Mesodermal cell (in vitro differentiated cells): ENCODE data around the gene CA11.
A peak's percentile ranks its signal among the peaks of the same experiment; 100 is the strongest.
"Not testable (repeated sequence)": the region's sequence is repeated elsewhere in the genome, so short reads cannot be mapped to it uniquely, and the experiment has no call there.

Source experiments
- H3K27ac ChIP-seq: 2 replicates; pipeline ENCODE4 v1.7.0; 2013; ENCODE audit warnings: mild to moderate bottlenecking, low read depth, low read length, moderate library complexity; ENCODE audit not compliant: severe bottlenecking
- H3K36me3 ChIP-seq: 2 replicates; pipeline ENCODE4 v1.7.1; 2013; ENCODE audit warnings: mild to moderate bottlenecking, low read length, moderate library complexity; ENCODE audit not compliant: control insufficient read depth, insufficient read depth
- H3K4me1 ChIP-seq: one replicate; pipeline ENCODE4 v1.7.1; 2013; ENCODE audit warnings: mild to moderate bottlenecking, low read length; ENCODE audit not compliant: insufficient read depth, control insufficient read depth, poor library complexity, severe bottlenecking
- H3K4me3 ChIP-seq: 2 replicates; pipeline ENCODE4 v1.7.0; 2013; ENCODE audit warnings: low read length, control low read depth, mild to moderate bottlenecking; ENCODE audit not compliant: insufficient read depth, poor library complexity, severe bottlenecking; ENCODE audit errors: extremely low read depth
- H3K9me3 ChIP-seq: 2 replicates; pipeline ENCODE4 v1.7.1; 2013; ENCODE audit warnings: mild to moderate bottlenecking, low read length, moderate library complexity; ENCODE audit not compliant: control insufficient read depth
- WGBS, 2 experiments: methylation state at CpG; one replicate each; pipeline ENCODE4 v1.1.5; 2013; ENCODE audit warnings: missing lambda C conversion rate in 2 of 2; ENCODE audit not compliant: insufficient coverage in 2 of 2; 5-methylcytosine and 5-hydroxymethylcytosine counted together

The CA11 gene

GRCh38 chr19:48669903-48670668, 24.1 kb upstream of the CA11 start:
- no peak overlapping the region for H3K4me3 ChIP-seq
- no peaks in the 10 kb centered on the region for H3K9me3 ChIP-seq
- H3K4me1 ChIP-seq, result peaks cover 3% of the 10 kb centered on the region
- WGBS, 2 experiments, result 95 to 96% methylated on average over 22 to 26 of the region's 26 CpGs
- no peak overlapping the region for H3K27ac ChIP-seq
- no peaks in the 10 kb centered on the region for H3K36me3 ChIP-seq

GRCh38 chr19:48668761-48669160, 22.8 kb upstream of the CA11 start:
- 80 to 93% methylated on average over 1 of the region's 2 CpGs for WGBS, 2 experiments
- Histone ChIP-seq H3K4me3 (no peak overlapping the region), H3K9me3 (no peaks in the 10 kb centered on the region), H3K36me3 (no peaks in the 10 kb centered on the region), H3K4me1 (peaks cover 11% of the 10 kb centered on the region), H3K27ac (no peak overlapping the region)

DNA sequence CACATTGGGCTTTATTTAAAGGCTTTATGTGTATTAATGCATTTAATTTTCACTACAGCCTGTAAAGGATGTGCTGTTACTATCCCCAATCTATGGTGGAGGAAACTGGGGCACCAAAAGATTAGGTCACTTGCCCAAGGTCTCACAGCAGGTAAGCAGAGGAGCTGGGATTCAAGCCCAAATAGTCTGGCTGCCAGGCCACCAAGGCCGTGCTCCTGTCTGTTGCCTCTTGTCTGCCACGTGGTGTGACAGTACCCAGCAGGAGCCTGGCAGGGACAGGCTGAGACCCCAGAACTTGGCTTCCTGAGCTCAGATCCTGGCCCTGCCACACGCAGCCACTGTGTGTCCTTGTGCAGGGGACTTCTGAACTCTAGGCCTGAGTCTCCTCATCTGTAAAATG, 22.3 kb upstream of the CA11 start:
- Histone ChIP-seq H3K4me1 (peaks cover 15% of the 10 kb centered on the region), H3K4me3 (no peak overlapping the region), H3K27ac (no peak overlapping the region), H3K36me3 (no peaks in the 10 kb centered on the region), H3K9me3 (no peaks in the 10 kb centered on the region)
- WGBS, 2 experiments, result 83 to 95% methylated on average over 3 of the region's 3 CpGs

DNA sequence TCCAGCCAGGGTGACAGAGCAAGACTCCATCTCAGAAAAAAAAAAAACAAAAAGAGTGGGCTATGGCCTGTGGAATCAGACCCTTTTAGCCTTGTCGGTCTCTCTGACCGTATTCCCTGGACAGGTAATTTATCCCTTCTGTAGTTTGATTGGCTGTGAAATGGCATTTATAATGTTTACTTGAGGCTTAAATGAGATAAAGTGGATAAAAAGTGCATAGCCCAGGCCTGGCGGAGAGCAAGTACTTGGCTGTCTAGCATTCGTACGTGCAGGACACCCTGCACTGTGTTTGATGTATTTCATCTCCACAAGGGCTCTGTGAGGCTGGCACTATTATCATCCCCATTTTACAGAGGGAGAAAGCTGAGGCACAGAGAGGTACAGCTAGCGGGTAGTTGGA, 19.8 kb upstream of the CA11 start:
- Histone ChIP-seq H3K9me3 (peaks cover 5% of the 10 kb centered on the region), H3K4me1 (peaks cover 17% of the 10 kb centered on the region), H3K36me3 (no peaks in the 10 kb centered on the region), H3K4me3 (no peak overlapping the region), H3K27ac (no peak overlapping the region)
- 93 to 97% methylated on average over 4 to 5 of the region's 6 CpGs for WGBS, 2 experiments

GRCh38 chr19:48664476-48664875, 18.5 kb upstream of the CA11 start:
- peaks cover 17% of the 10 kb centered on the region for H3K4me1 ChIP-seq
- no peak overlapping the region for H3K27ac ChIP-seq
- WGBS, 2 experiments, result 87 to 90% methylated on average over 13 of the region's 14 CpGs
- no peak overlapping the region for H3K4me3 ChIP-seq
- H3K36me3 ChIP-seq, result no peaks in the 10 kb centered on the region
- H3K9me3 ChIP-seq, result peaks cover 5% of the 10 kb centered on the region

- WGBS, 2 experiments, result 84 to 89% methylated on average over 3 to 4 of the region's 4 CpGs
- peaks cover 17% of the 10 kb centered on the region for H3K4me1 ChIP-seq
These were observed 17.7 kb upstream of the CA11 start for GRCh38 chr19:48663667-48664066.

DNA sequence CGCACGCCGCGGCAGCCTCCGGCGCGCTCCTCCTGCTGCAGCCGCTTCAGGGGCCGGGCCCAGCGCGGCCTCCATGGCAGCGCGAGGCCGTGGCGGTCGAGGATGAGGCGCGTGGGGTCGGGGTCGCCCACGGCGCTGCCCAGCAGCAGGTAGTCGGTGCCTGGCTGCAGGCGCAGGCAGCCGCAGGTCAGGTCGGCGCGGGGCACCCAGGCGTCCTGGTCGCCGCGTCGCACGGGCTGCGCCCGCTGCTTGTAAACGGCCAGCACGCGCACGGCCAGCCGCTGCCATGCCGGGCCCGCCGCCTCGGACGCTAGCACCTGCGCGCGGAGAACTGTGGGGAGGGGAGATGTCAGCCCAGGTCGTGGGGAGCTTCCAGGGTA, 15.7 kb upstream of the CA11 start:
- 96 to 97% methylated on average over 43 to 50 of the region's 50 CpGs for WGBS, 2 experiments
- Histone ChIP-seq H3K4me3 (no peak overlapping the region), H3K4me1 (peaks cover 14% of the 10 kb centered on the region), H3K9me3 (peaks cover 5% of the 10 kb centered on the region), H3K27ac (no peak overlapping the region), H3K36me3 (no peaks in the 10 kb centered on the region)

More at GRCh38 chr19:48663667-48664066, 17.7 kb upstream of the CA11 start:
- Histone ChIP-seq H3K27ac (peak overlapping the region; percentile 6), H3K4me3 (no peak overlapping the region), H3K36me3 (no peaks in the 10 kb centered on the region), H3K9me3 (peaks cover 5% of the 10 kb centered on the region)

DNA sequence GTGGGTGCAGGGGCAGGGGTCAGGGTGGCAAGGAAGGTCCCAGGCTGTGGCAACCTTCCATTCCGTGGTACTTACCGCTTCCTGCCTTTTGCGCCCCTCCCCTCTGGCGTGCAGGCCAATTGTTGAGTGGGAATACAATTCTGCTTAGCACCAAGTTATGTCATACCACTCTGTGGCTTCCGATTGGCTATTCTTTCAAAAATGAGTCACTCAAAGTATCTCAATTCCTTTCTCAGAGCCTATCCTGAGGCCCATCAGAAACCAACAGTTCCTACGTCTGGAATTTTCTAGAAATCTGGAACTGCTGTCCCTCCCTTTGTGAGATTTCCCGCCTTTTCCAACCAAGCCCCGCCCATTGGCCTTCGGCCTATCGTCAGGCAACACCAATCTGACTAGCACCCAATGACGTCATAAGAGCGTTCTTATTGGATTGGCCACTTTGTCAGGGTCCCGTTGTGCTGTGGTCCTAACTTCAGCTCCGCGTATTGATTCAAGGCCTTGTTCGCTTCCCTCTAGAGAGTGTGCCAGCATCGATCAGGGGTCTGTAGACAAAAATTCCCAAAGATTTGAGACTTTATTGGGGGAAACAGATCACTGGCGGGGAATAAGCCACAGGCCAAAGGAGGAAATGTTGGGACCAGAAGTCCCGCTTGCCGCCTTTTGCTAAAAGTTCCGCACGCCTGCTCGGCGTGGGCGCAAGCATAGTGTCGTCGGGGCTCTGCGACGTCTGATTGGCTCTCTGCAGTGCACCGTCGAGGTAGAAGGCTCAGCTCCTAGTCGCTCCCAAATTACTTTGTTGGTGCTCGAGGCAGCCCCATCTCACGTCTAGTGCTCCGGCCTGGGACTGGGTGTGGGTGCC, 15.1 kb upstream of the CA11 start:
- Histone ChIP-seq H3K36me3 (no peaks in the 10 kb centered on the region), H3K27ac (no peak overlapping the region), H3K4me3 (no peak overlapping the region), H3K9me3 (peaks cover 5% of the 10 kb centered on the region), H3K4me1 (peaks cover 13% of the 10 kb centered on the region)
- WGBS, 2 experiments, result 94% methylated on average over 34 to 35 of the region's 35 CpGs

GRCh38 chr19:48659768-48660167, 13.8 kb upstream of the CA11 start:
- WGBS, 2 experiments, result 76 to 92% methylated on average over 5 of the region's 5 CpGs
- no peak overlapping the region for H3K27ac ChIP-seq
- no peak overlapping the region for H3K4me3 ChIP-seq
- H3K36me3 ChIP-seq, result no peaks in the 10 kb centered on the region
- H3K9me3 ChIP-seq, result peaks cover 5% of the 10 kb centered on the region
- H3K4me1 ChIP-seq, result peaks cover 13% of the 10 kb centered on the region

DNA sequence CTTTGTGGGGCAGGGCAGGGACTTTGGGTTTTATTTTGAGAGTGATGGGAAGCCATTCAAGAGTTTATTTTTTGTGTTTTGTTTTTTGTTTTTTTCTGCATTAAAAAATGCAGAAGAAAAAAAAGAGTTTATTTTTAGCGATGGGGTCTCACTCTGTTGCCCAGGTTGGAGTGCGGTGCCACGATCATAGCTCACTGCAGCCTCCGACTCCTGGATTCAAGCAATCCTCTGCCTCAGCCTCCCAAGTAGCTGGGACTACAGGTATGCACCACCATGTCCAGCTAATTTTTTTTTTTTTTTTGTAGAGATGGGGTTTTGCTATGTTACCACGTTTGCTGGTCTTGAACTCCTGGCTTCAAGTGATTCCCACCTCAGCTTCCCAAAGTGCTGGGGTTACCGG, 12.5 kb upstream of the CA11 start:
- Histone ChIP-seq H3K9me3 (peaks cover 5% of the 10 kb centered on the region), H3K27ac (no peak overlapping the region), H3K4me3 (no peak overlapping the region), H3K36me3 (no peaks in the 10 kb centered on the region), H3K4me1 (peaks cover 3% of the 10 kb centered on the region)
- 86 to 93% methylated on average over 5 of the region's 6 CpGs for WGBS, 2 experiments

DNA sequence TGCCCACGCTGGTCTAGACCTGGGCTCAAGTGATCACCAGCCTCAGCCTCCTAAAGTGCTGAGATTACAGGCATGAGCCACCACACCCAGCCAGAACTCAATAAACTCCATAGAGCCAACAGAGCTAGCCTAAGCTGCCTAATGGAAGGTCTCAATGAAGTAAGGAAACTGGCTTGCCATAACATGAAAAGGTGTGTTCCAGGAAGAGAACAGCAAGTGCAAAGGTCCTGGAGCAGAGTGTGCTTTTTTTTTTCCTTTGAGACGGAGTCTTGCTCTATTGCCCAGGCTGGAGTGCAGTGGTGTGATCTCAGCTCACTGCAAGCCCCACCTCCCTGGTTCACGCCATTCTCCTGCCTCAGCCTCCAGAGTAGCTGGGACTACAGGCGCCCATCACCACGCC, 11.8 kb upstream of the CA11 start:
- H3K27ac ChIP-seq, H3K9me3 ChIP-seq, H3K4me1 ChIP-seq, H3K4me3 ChIP-seq, H3K36me3 ChIP-seq: not testable (repeated sequence)
- 82% methylated on average over 3 of the region's 5 CpGs; no CpG with 5 or more reads in 1 of the 2 experiments for WGBS, 2 experiments
